Panc1 (cell line): Measurements from ENCODE around the gene FYN.

Experiments used
- POLR2AphosphoS5 ChIP-seq: IDR thresholded peaks from 2 replicates; pipeline ENCODE4 v1.6.1; 2012; ENCODE audit warnings: mild to moderate bottlenecking, low read depth, low read length, moderate library complexity
- TF ChIP-seq, protein P1 (sequence below): fragments of 450-650 bp; IDR thresholded peaks from 2 replicates; pipeline ENCODE4 v1.5.1; 2017; ENCODE audit warnings: mild to moderate bottlenecking
- TF ChIP-seq, protein P2 (sequence below), 2 experiments: IDR thresholded peaks; 2 replicates each; pipeline ENCODE4 v1.6.1; 2011 to 2012; ENCODE audit warnings: low read depth in 2 of 2, control low read depth in 1 of 2, low read length in 1 of 2, mild to moderate bottlenecking in 1 of 2, moderate library complexity in 1 of 2; ENCODE audit not compliant: insufficient read depth in 1 of 2

DNA sequence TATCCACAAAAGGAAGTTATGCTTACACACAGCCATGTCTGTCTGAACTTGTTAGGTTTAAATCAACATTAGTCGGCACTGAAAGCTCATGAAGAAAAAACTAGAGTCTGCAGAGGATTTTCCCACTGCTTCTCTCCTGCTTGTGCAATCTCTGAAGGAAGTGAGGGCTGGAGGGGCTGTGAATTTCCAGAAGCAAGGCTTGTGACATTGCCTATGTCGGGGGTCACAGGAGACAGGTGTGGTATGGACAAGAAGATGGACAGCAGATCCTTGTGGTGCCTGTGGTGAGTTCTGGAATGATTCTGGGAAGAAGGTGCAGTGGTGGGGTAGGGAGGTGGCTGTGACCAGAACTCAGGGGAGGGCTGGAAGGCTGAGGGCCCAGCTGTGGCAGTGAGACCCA is 183.3 kb downstream of the FYN start:
- TF ChIP-seq, protein P1, sequence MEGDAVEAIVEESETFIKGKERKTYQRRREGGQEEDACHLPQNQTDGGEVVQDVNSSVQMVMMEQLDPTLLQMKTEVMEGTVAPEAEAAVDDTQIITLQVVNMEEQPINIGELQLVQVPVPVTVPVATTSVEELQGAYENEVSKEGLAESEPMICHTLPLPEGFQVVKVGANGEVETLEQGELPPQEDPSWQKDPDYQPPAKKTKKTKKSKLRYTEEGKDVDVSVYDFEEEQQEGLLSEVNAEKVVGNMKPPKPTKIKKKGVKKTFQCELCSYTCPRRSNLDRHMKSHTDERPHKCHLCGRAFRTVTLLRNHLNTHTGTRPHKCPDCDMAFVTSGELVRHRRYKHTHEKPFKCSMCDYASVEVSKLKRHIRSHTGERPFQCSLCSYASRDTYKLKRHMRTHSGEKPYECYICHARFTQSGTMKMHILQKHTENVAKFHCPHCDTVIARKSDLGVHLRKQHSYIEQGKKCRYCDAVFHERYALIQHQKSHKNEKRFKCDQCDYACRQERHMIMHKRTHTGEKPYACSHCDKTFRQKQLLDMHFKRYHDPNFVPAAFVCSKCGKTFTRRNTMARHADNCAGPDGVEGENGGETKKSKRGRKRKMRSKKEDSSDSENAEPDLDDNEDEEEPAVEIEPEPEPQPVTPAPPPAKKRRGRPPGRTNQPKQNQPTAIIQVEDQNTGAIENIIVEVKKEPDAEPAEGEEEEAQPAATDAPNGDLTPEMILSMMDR = no peak
- TF ChIP-seq POLR2AphosphoS5 = no peak
- TF ChIP-seq, protein P2, sequence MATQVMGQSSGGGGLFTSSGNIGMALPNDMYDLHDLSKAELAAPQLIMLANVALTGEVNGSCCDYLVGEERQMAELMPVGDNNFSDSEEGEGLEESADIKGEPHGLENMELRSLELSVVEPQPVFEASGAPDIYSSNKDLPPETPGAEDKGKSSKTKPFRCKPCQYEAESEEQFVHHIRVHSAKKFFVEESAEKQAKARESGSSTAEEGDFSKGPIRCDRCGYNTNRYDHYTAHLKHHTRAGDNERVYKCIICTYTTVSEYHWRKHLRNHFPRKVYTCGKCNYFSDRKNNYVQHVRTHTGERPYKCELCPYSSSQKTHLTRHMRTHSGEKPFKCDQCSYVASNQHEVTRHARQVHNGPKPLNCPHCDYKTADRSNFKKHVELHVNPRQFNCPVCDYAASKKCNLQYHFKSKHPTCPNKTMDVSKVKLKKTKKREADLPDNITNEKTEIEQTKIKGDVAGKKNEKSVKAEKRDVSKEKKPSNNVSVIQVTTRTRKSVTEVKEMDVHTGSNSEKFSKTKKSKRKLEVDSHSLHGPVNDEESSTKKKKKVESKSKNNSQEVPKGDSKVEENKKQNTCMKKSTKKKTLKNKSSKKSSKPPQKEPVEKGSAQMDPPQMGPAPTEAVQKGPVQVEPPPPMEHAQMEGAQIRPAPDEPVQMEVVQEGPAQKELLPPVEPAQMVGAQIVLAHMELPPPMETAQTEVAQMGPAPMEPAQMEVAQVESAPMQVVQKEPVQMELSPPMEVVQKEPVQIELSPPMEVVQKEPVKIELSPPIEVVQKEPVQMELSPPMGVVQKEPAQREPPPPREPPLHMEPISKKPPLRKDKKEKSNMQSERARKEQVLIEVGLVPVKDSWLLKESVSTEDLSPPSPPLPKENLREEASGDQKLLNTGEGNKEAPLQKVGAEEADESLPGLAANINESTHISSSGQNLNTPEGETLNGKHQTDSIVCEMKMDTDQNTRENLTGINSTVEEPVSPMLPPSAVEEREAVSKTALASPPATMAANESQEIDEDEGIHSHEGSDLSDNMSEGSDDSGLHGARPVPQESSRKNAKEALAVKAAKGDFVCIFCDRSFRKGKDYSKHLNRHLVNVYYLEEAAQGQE (IDR thresholded peaks at IDR 0.05; ENCODE audit: insufficient read depth in 1 of 2, low read depth in 2 of 2, low read length in 1 of 2) = no peak
